Measurements from ENCODE around the gene CLEC19A. TPM values are rescaled to one million over a fixed set of nuclear protein-coding genes. Genes with fewer than 3 reads are reported as not detected.

Gene CLEC19A
- total RNA-seq, 1 donor from 2014 or later, result not detected

GRCh38 chr16:19240494-19240893 is 45.0 kb upstream of the CLEC19A start:
- no peak for ATAC-seq (ENCODE audit: low read depth)
- H3K27ac Mint-ChIP-seq, result no peak overlapping the region
- H3K4me3 Mint-ChIP-seq, result no peak overlapping the region
- no peak for TF ChIP-seq CTCF (IDR thresholded peaks at IDR 0.05)
- no peaks in the 10 kb centered on the region for H3K27me3 Mint-ChIP-seq
- peaks cover 6% of the 10 kb centered on the region for H3K9me3 Mint-ChIP-seq
- H3K4me1 Mint-ChIP-seq, result no peaks in the 10 kb centered on the region
- ChIA-PET POLR2A (no interaction called here), CTCF (no interaction called here)
- intact Hi-C loops (cut with micrococcal nuclease), result no loop called here
- no peak for DNase-seq
- H3K36me3 Mint-ChIP-seq (ENCODE audit: low read depth), result peaks cover 32% of the 10 kb centered on the region

DNA sequence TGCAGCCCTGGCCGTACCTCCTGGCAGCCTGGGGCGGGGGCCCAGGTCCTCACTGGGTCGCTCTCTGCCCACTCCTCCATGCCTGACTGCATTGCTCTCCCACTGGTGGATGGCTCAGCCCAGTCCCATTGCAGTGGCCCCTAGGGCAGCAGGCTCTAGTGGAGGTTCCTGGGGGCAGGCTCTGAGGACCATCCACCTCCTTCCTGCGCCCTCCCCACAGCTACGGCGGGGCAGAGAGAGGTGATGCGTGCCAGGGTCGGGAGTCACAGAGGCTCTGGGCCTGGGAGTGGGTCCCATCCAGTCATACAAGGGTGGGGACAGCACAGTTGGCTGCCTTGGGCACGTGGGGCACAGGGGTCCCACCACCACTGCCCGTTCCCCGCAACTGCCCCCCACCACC is 44.0 kb upstream of the CLEC19A start:
- Mint-ChIP-seq H3K4me3 (no peak overlapping the region), H3K9me3 (no peaks in the 10 kb centered on the region), H3K27me3 (no peaks in the 10 kb centered on the region), H3K36me3 (ENCODE audit: low read depth) (peaks cover 22% of the 10 kb centered on the region), H3K27ac (no peak overlapping the region), H3K4me1 (no peaks in the 10 kb centered on the region)
- TF ChIP-seq CTCF (IDR thresholded peaks at IDR 0.05), result no peak
- no peak for ATAC-seq (ENCODE audit: low read depth)
- CTCF ChIA-PET, result no interaction called here
- intact Hi-C loops (cut with micrococcal nuclease), result no loop called here
- POLR2A ChIA-PET, result no interaction called here
- DNase-seq, result no peak

- Mint-ChIP-seq H3K27me3 (no peaks in the 10 kb centered on the region), H3K36me3 (ENCODE audit: low read depth) (peaks cover 23% of the 10 kb centered on the region), H3K27ac (no peak overlapping the region), H3K9me3 (no peaks in the 10 kb centered on the region), H3K4me1 (no peaks in the 10 kb centered on the region), H3K4me3 (no peak overlapping the region)
- ChIA-PET POLR2A (no interaction called here), CTCF (no interaction called here)
- TF ChIP-seq CTCF (IDR thresholded peaks at IDR 0.05), result no peak
- ATAC-seq (ENCODE audit: low read depth) (no peak), DNase-seq (no peak)
- intact Hi-C loops (cut with micrococcal nuclease), result no loop called here
Measured at GRCh38 chr16:19242186-19242585, 43.3 kb upstream of the CLEC19A start.

DNA sequence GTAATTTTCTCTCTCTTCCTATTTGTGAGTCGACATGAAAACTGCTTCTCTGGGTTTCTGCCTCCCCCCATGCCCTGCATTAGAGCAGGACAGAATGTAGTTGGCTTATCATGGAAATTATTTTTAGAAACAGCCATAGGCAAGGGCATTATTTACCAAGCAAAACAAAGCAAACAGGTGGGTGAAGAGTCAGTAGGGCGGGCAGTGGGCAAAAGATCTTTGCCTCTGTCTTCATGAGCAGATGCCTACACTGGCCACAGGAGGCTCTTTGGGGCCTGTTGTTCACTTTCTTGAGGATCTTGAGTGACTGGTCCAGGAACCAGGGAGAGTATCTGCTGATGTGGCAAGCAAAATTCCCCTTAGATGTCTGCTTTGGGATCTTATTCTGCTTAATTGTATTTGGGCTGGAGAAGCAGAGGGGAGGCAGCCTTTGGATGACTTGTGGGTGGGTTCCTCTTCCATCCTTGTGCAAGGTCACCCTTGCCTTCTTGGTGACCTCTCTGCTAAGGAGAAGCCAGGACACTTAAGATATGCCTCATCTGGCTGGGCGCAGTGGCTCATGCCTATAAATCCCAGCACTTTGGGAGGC is 42.5 kb upstream of the CLEC19A start:
- Mint-ChIP-seq H3K4me3 (no peak overlapping the region), H3K27me3 (no peaks in the 10 kb centered on the region), H3K36me3 (ENCODE audit: low read depth) (peaks cover 25% of the 10 kb centered on the region), H3K27ac (no peak overlapping the region), H3K4me1 (no peaks in the 10 kb centered on the region), H3K9me3 (peaks cover 4% of the 10 kb centered on the region)
- DNase-seq (no peak), ATAC-seq (ENCODE audit: low read depth) (no peak)
- intact Hi-C loops (cut with micrococcal nuclease), result no loop called here
- TF ChIP-seq CTCF (IDR thresholded peaks at IDR 0.05), result no peak
- CTCF ChIA-PET, result no interaction called here
- POLR2A ChIA-PET, result no interaction called here

GRCh38 chr16:19245326-19245925 is 40.1 kb upstream of the CLEC19A start:
- peaks cover 22% of the 10 kb centered on the region for H3K36me3 Mint-ChIP-seq (ENCODE audit: low read depth)

More at GRCh38 chr16:19245326-19245925, 40.1 kb upstream of the CLEC19A start:
- H3K27me3 Mint-ChIP-seq, result no peaks in the 10 kb centered on the region
- no peak for TF ChIP-seq CTCF (IDR thresholded peaks at IDR 0.05)
- H3K4me1 Mint-ChIP-seq, result peaks cover 4% of the 10 kb centered on the region
- ChIA-PET CTCF (no interaction called here), POLR2A (no interaction called here)
- ATAC-seq (ENCODE audit: low read depth) (no peak), DNase-seq (no peak)
- H3K27ac Mint-ChIP-seq, result no peak overlapping the region
- H3K9me3 Mint-ChIP-seq, result peaks cover 5% of the 10 kb centered on the region
- intact Hi-C loops (cut with micrococcal nuclease), result no loop called here
- no peak overlapping the region for H3K4me3 Mint-ChIP-seq

Measured in activated B cell treated with CpG ODN at 0.5 μM for 24 hours (primary cell).